ENCODE data around the gene CACNA1F. TPM values are rescaled to one million over a fixed set of nuclear protein-coding genes. Genes with fewer than 3 reads are reported as not detected.

The CACNA1F gene
- total RNA-seq, 1 donor from 2014 or later = 0.12 TPM

GRCh38 chrX:49266523-49267445, 33.6 kb upstream of the CACNA1F start:
- DNase-seq (ENCODE audit: low read depth) = no peak
- no peak for TF ChIP-seq CTCF (conservative IDR thresholded peaks at IDR 0.05; ENCODE audit: low read depth, low read length)

GRCh38 chrX:49264460-49264859, 31.3 kb upstream of the CACNA1F start, which contains the start of gene FOXP3:
FOXP3 (minus strand) TSS chrX:49264710; CDS start chrX:49258505, 6,205 bp downstream.
- DNase-seq (ENCODE audit: low read depth) = no peak
- no peak for TF ChIP-seq CTCF (conservative IDR thresholded peaks at IDR 0.05; ENCODE audit: low read depth, low read length)
- no peak within 1 kb of the TSS for H3K4me3 ChIP-seq (ENCODE audit: low read depth, low read length)

More at GRCh38 chrX:49266523-49267445, 33.6 kb upstream of the CACNA1F start:
- H3K4me3 ChIP-seq (ENCODE audit: low read depth, low read length) = no peak overlapping the region

GRCh38 chrX:49263631-49264030, 30.5 kb upstream of the CACNA1F start:
- DNase-seq (ENCODE audit: low read depth) = no peak
- no peak overlapping the region for H3K4me3 ChIP-seq (ENCODE audit: low read depth, low read length)
- no peak for TF ChIP-seq CTCF (conservative IDR thresholded peaks at IDR 0.05; ENCODE audit: low read depth, low read length)

- TF ChIP-seq CTCF (conservative IDR thresholded peaks at IDR 0.05; ENCODE audit: low read depth, low read length) = no peak
- no peak for DNase-seq (ENCODE audit: low read depth)
- H3K4me3 ChIP-seq (ENCODE audit: low read depth, low read length) = no peak overlapping the region
Measured at GRCh38 chrX:49262603-49263002, 29.5 kb upstream of the CACNA1F start.

GRCh38 chrX:49260221-49260985, 27.3 kb upstream of the CACNA1F start:
- no peak for TF ChIP-seq CTCF (conservative IDR thresholded peaks at IDR 0.05; ENCODE audit: low read depth, low read length)
- H3K4me3 ChIP-seq (ENCODE audit: low read depth, low read length) = no peak overlapping the region
- no peak for DNase-seq (ENCODE audit: low read depth)

- no peak overlapping the region for H3K4me3 ChIP-seq (ENCODE audit: low read depth, low read length)
- DNase-seq (ENCODE audit: low read depth) = no peak
- no peak for TF ChIP-seq CTCF (conservative IDR thresholded peaks at IDR 0.05; ENCODE audit: low read depth, low read length)
Measured at GRCh38 chrX:49258749-49259124, 25.6 kb upstream of the CACNA1F start.

Measured in epithelial cell of proximal tubule (primary cell).